HEK293T (cell line): ENCODE results near the gene ATCAY.

Source experiments
- ARNT ChIP-seq: fragments of 450-650 bp; IDR thresholded peaks from 2 replicates; pipeline ENCODE4 v1.6.1; 2017; ENCODE audit warnings: mild to moderate bottlenecking
- BHLHE40 ChIP-seq: fragments of 450-650 bp; IDR thresholded peaks from 2 replicates; pipeline ENCODE4 v1.6.1; 2016; ENCODE audit warnings: mild to moderate bottlenecking, moderate library complexity, borderline replicate concordance
- CTBP1 ChIP-seq: fragments of 450-650 bp; IDR thresholded peaks from 2 replicates; pipeline ENCODE4 v1.6.1; 2016; ENCODE audit warnings: borderline replicate concordance
- FOXK2 ChIP-seq: fragments of 450-650 bp; IDR thresholded peaks from 2 replicates; pipeline ENCODE4 v1.6.1; 2016; ENCODE audit warnings: mild to moderate bottlenecking
- FOXM1 ChIP-seq: fragments of 450-650 bp; IDR thresholded peaks from 2 replicates; pipeline ENCODE4 v1.6.1; 2017; ENCODE audit warnings: mild to moderate bottlenecking, borderline replicate concordance
- L3MBTL2 ChIP-seq: fragments of 450-650 bp; conservative IDR thresholded peaks from 2 replicates; pipeline ENCODE4 v1.6.1; 2016; ENCODE audit warnings: mild to moderate bottlenecking
- NFRKB ChIP-seq: fragments of 450-650 bp; IDR thresholded peaks from 2 replicates; pipeline ENCODE4 v1.6.1; 2016; ENCODE audit warnings: mild to moderate bottlenecking, moderate library complexity
- PKNOX1 ChIP-seq: fragments of 450-650 bp; IDR thresholded peaks from 2 replicates; pipeline ENCODE4 v1.6.1; 2016
- SP1 ChIP-seq: fragments of 450-650 bp; IDR thresholded peaks from 2 replicates; pipeline ENCODE4 v1.6.1; 2017
- SUZ12 ChIP-seq: fragments of 450-650 bp; IDR thresholded peaks from 2 replicates; pipeline ENCODE4 v1.6.1; 2016; ENCODE audit warnings: mild to moderate bottlenecking
- TARDBP ChIP-seq: fragments of 450-650 bp; IDR thresholded peaks from 2 replicates; pipeline ENCODE4 v1.6.1; 2016
- ZNF384 ChIP-seq: fragments of 450-650 bp; IDR thresholded peaks from 2 replicates; pipeline ENCODE4 v1.6.1; 2016

- TF ChIP-seq SUZ12 (no peak), PKNOX1 (no peak), ARNT (no peak), ZNF384 (no peak), NFRKB (no peak), BHLHE40 (no peak), SP1 (no peak), CTBP1 (no peak), TARDBP (no peak), L3MBTL2 (no peak), FOXK2 (no peak), FOXM1 (no peak)
Measured at GRCh38 chr19:3936506-3937442, 56.3 kb downstream of the ATCAY start.
